GM18868 (cell line): Measurements from ENCODE around the gene NFATC1.
"Not testable (repeated sequence)": the region's sequence is repeated elsewhere in the genome, so short reads cannot be mapped to it uniquely, and the experiment has no call there.

Experiments
- ATAC-seq: cut with Tn5 transposase; IDR thresholded peaks from one replicate; pipeline ENCODE4 v1.9.1; 2021; ENCODE audit warnings: mild to moderate bottlenecking, moderate library complexity; ENCODE audit not compliant: unreplicated experiment

NFATC1 gene

DNA sequence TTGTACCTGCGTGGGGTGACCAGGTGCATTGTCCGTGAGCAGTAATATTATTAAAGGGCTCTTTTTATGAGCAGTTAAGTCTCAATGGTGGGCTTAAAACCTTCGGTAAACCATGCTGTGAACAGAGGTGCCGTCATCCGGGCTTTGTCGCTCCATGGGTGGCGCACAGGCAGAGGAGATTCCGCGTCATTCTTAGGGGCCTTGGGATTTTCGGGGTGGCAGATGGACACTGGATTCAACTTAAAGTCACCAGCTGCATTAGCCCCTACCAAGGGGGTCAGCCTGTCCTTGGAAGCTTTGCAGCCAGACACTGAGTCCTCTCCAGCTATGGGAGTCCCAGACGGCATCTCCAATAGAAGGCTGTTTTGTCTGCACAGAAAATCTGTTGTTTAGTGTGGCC lies 107.7 kb downstream of the NFATC1 start:
- no peak for ATAC-seq

DNA sequence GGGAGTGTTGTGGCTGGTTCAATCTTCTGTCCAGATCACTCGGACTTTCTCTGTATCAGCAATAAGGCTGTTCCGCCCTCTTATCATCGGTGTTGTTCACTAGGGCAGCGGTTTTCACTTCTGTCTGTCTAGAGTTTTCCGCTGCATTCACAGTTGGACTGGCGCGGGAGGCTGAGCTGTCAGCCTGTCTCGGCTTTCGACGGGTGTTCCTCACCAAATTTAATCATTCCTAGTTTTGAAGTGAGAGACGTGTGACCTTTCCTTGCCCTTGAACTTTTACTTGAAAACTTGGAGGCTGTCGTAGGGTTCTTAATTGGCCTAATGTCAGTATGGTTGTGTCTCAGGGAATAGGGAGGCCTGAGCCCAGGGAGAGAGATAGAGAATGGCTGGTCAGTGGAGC lies 108.3 kb downstream of the NFATC1 start:
- no peak for ATAC-seq

DNA sequence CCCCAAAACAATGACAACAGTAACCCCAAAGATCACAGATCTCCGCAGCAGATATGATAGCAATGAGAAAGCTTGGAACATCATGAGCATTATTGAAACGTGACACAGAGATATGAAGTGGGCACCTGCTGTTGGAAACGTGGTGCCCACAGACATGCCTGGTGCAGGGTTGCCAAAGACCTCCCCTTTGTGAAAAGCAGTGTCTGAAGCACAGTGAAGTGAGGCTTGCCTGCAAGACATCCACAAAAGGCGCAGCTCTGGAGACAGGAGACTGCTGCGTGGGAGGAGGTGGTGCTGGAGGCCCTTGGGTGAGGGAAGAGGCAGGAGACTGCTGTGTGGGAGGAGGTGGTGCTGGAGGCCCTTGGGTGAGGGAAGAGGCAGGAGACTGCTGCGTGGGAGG lies 108.8 kb downstream of the NFATC1 start:
- ATAC-seq = not testable (repeated sequence)

DNA sequence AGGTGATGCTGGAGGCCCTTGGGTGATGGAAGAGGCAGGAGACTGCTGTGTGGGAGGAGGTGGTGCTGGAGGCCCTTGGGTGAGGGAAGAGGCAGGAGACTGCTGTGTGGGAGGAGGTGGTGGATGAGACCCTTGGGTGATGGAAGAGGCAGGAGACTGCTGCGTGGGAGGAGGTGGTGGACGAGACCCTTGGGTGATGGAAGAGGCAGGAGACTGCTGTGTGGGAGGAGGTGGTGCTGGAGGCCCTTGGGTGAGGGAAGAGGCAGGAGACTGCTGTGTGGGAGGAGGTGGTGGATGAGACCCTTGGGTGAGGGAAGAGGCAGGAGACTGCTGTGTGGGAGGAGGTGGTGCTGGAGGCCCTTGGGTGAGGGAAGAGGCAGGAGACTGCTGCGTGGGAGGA lies 109.7 kb downstream of the NFATC1 start:
- ATAC-seq = not testable (repeated sequence)

DNA sequence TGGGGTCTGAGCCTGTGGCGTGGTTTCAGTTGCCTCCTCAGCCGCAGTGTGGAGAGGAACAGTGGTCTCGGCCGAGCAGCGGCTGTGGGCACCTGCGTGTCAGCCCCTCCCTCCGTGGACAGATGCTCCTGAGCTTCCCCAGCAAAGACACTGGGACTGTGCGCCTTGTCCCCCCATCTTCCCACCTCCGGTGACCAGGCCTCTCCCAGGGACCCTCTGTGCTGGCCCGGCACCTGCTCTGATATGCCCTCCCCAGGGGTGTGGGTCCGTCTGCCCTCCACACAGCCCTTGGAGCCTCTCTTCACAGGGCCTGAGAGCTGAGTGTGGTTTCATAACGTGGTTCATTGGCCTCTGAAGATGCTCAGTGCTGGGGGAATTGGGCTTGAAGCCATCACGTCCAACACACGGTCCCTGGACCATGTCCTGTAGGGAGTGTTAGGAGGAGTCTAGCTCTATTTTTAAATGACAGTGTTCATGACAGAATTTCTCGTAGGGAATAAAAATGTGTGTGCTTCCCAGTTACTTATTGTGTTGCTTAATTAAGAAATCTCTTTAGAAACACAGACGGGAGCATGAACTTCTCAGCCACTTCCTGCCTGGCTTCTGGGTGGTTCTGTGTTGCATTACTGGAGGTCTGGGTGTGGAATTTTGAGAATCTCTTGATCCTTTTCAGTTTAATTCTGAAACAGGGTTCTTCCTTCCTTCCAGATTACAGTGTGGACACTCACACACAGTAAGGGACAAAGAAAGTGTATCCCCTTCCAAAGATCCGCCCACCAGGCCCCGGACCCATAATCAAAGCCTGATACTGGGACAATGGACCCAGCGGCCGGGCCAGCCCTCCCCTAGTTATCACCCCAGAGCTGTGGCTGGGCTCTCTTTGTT lies 110.7 kb downstream of the NFATC1 start:
- no peak for ATAC-seq

DNA sequence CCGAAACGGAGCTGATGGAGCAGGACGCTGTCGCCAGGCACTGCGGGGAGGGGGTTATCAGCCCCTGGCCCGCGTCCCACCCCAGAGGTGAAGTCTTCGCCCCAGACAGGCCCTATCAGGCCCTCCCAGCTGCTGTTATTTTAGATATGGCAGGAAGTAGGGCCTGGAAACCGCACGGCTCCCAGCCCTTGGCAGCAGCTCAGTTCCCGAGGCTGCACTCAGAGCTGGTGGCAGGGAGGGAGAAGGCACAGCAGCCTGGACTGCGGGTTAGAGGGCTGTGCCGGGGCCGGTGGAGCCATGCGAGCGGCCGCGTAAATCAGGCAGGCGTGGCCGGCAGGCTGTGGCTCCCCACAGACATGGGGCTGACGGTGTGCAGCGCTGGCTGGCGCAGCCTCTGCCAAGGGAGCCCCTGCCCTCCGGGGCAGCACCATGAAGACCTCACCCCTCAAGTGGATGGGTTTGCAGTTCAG lies 111.4 kb downstream of the NFATC1 start:
- no peak for ATAC-seq

DNA sequence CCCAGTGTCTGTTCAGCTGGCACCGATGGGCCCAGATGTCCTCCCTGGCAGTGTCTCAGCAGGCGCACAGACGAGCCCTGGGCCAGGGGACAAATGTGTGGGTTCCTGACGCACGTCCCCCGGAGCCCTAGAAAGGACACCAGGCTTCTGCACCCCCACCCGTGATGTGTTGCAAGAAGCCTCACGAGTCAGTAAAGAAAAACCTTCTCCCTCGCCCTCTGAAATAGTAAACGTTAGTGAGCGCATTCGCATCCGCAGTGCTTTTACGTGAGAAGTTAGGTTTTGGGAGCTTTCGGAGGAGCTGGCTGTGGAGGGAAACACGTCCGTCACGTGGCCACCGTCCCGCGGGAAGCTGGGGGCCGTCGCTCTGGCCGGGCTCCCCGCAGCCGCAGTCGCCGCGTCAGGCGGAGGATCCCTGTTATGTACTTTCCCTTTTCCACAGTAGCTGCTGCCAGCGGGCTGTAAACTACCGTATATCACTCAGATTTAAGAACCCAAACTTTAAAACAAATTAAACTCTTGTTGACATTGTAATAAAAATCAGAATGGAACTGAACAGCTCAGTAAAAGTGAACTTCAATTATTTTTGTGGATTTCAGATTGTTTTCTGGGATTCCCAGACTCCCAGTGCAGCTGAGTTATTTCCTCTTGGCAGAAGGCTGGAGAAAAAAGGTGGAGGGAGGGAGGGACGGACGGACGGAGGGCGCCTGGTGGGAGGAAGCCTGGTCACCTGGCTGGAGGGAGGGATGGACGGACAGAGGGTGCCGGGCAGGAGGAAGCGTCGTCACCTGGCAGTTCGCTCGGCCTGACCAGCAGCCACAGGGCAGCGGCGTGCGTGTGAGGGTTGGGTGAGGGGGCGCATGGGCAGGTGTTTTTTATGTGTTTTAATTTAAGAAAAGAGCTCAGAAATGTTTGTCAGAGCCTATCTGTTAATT lies 112.1 kb downstream of the NFATC1 start:
- no peak for ATAC-seq

DNA sequence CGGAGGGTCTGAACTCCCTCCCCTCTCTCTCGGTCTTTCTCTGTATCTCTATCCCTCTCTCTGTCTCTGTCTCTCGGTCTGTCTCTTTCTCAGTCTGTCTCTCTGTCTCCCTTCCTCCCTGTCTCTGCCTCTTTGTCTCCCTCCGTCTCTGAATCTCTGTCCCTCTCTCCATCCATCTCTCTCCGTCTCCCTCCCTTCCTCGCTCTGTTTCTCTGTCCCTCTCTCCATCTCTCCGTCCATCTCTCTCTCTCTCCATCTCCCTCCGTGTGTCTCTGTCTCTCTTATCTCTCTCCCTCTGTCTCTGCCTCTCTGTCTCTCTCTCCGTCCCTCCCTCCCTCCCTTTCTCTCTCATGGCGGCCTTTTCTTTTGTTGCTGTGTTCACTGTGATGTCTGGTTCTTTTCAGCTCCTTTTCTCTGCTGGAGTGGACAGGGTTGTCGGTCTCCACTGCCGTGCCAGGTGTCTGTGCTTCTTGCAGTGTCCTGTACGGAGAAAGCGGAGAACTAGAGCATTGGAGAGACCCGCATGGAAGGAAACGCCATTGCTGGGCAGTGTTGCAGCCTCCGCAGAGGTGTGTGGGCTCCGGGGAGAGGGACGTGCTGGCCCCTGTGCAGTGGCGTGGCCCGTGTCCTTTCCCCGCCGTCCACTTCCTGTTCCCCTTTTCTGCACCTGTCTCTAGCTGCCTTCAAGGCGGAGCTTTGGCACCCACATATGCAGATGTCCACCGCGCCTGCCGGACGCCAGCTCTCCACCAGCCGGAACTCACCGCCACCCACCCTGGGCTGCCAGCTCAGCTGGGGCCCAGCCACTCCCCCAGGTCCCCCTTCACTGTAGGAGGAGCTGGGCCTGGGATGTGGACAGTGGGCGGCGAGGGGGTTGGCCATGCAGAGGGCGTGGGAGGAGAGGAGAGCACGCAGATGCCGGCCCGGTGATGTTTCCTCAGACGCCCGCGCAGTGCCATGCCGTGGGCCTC lies 113.1 kb downstream of the NFATC1 start:
- ATAC-seq = peak; percentile 31

DNA sequence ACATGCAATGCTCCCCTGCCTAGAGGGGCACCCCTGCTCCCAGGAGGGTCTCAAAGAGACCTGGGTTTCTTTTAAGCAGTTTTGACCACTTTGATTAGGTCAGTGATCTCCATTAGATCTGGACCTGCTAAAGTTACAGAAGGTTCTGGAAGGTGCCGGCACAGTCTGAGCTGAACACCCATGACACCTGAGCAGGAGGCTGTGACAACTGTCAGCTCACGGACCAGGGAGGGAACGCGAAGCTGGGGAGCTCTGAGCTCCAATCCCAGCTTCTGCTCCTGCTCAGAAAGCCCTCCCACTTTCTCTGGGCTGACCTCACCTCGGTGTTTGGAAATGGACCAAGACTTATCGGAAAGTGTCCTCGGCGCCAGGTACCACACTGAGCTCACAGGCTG lies 113.8 kb downstream of the NFATC1 start:
- ATAC-seq = no peak

DNA sequence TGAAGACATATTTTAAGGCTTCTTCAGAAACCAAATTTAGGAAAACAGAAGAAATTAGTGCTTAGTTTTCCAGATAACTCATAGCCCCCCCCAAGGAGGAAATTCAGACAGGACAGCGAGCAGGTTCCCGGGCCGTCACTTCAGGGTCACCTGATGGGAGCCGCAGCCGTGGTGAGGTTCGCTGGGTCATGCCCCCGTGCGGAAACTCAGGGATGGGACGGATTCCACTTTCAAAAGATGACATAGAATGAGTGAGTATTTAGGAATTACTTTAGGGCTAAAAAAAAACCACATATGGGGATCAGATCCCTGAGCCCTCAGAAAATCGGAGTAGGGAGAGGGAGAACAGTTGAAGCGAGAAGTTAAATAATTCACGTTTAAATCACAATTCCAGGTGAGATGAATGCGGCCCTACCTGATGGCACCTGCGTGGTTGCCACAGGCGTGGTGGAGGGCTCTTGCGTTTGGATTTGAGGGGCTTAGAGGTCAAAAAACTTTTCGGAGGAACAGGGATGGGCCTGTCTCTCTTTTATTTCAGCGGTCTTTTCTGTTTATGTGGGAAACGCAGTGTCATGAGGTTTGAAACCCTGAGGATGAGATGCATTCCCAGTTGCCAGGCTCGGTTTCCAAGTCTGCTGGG lies 114.4 kb downstream of the NFATC1 start:
- ATAC-seq = no peak

DNA sequence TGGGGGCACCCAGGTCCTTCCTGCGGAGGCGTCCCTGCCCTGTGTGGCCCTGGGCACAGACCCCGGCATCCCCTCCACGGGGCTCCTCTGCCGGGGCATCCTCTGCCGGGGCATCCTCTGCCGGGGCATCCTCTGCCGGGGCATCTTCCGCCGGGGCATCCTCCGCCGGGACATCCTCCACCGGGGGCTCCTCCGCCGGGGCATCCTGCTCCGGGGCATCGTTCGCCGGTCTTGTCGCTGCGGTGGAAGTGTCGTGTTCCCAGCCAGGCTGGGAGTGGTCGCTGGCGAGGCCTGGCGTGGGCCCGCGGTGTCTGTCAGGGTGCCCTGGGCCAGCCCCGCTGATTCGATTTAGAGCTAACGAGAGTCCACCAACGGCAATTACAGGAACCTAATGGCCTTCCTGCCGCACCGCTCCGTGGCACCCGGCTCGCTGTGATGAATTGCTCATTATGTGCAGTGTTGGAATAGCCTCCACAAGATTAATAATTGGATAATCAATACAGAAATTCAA lies 115.1 kb downstream of the NFATC1 start:
- no peak for ATAC-seq

DNA sequence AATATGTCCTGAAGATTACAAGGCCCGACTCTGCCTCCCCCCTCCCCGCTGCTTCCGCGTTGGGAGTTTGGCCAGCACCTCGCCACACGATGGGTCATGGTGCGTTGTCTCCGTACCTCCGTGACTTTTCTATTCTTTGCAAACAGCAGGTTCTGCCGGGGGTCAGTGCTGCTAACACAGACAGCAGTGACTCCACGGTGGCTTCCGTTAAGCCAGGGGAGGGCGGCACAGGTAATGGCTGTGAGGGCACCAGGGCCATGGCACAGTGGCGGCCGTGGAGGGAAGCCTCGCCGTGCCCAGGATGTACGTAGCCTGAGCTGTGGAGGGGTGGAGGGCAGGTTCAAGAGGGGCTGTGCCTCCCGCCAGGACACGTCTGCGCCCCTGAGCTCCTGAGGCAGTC lies 115.5 kb downstream of the NFATC1 start:
- ATAC-seq = no peak

DNA sequence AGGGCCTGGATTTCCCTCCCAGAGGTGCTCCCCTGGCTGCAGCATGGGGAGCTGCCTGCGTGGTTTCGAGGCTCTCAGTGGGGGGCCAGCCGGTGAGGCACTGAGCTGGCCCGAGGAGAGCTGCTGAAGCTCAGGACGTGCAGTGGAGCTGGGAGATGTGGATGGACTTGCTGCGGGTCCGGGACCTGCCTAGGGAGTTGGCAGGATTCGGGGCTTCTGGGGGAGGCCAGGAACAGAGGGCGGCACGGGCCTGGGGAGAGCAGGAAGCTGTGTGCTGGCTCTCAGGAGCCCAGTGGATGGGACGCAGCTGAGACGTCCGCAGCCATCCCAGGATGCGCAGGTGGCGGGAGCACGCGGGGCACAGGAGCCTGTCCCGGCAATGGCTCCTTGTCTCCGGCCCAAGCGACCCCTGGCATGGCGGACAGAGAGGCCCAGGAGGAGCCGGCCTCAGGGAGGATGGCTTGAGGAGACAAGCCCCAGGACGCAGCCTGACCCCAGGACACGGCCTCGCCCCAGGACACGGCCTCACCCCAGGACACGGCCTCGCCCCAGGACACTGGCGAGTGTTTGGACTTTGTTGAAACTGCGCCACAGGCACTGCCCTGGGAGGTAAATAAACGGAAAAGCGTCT lies 116.1 kb downstream of the NFATC1 start:
- ATAC-seq = no peak

DNA sequence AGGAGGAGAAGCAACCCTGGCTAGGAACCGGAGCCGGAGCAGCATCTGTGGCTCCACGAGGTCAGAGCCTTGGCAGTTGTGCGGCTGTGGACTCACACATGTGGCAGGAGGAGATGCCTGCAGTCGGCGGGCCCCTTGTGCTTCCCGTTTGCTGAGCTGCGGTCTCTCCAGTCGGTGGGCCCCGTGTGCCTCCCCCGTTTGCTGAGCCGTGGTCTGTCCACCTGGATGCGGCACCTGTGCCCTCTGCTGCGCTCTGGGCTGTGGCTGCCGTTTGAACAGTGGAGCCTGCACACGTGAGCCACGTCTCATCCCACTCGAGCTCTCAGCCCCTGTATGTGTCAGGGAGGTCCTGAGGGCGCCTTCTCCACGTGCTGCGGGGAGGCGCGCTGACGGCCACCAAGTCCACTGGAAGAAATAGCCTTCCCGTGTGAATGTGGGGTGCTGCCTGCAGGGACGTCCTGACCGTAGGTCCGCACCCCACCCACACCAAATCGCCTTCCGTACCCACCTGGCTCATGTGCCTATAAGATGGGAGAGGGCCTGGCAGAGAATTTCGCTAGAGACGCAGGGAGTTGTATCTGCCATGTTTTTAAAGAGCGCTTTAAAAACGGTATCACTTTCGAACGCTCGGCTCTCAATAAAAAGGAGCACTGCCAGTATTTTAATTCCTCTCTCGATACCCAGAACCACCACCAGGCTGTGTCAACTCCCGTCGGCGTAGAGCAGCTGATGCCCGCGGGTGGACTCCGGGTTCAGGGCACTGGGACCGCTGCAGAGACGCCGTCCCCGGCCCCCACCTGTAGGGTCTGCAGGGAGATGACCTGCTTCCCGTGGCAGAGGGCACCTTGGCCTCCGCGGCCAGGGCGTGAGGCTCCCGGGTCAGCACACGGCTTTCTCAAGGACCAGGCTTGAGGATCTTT lies 117.0 kb downstream of the NFATC1 start:
- no peak for ATAC-seq

DNA sequence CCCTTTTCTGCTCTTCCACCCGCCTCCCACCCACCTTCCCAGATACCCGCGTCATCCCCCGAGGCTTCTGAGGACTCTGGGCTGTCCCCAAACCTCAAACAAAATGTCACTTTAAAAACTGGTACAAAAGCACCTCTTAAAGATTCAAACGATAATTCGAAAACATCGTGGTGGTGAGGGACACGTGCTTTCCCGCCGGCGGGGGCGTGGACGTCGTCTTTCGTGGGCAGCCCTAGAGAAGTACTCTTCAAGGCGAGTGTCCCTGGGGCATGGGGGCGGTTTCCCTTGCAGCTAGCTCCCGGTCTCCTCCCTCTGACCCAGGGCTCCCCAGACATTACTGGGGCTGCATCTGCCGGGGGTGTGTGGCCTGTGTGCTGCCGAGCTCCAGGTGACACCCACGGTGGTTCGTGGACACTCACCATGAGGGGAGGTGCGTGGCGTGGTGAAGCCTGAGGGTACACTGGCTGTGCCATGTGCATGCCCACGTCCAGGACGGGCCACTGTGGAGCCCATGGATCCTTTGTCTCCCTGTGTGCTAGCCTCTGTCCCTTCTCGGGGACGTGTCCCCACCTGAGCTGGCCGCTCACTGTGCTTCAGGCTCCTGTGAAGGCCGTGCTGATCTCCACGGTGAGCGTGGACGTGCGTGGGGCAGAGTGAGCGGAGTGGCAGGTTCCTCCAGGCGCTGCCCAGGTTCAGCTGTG lies 117.8 kb downstream of the NFATC1 start:
- no peak for ATAC-seq

DNA sequence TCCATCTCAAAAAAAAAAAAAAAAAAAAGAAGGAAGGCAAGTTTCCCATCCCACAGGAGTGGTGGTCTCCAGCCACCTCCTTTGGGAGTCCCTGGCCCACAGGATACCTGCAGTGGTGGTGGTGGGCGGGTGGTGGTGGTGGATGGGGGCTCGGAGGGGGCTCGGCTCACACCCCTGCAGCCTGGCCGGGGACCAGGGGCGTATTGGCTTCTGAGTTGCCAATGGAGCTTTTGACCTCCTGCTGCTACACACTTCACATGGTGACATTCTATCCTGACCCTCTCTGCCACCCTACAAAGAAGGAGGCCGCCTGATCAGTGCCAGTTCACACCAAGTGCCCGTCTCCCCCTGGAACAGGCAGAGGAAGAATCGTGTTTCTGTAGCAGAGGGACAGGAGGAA lies 119.6 kb downstream of the NFATC1 start:
- ATAC-seq = no peak

DNA sequence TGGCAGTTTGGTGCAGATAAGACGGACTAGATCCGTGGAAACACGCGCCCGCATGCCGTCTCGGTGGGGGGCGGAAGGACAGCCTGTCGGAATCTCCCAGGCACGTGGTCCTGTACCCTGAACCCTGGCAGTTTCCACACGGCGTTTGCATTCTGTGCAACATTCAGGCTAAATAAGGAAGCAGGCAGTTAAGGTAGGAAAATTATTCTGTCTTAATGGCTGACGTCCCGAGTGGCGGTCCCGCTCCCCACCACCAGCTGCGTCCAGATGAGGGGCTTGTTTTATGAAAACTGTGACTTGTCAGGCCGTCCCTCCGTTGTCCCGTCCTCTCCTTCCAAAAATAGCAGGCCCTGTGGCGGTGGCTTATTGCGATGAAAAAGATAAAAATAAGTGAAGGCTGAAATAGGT lies 120.2 kb downstream of the NFATC1 start:
- no peak for ATAC-seq

DNA sequence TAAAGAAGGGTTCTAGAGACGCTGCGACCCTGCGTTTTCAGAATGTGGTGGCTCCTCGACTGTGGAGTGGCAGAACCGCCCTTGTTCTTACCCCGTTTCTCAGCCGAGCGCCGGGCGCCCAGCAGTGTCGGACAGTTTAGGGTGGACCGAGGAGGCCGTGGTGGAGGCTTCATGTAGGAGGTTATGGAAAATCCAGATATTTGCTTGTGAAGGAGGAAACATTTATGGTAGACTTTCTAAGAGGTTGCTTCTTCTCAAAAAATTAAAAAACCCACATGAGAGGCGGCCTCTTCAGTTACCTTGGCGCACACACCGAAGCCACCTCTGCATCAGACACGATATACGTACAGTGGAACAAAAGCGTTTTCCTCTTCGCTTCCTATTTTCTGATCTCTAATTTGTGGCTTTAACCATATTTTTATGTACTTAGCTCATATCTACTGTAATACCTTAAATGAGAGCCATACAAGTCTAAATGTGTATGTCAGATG lies 120.8 kb downstream of the NFATC1 start:
- ATAC-seq = no peak
